HCT116 (cell line): ENCODE data around the gene GNMT. TPM values are rescaled to one million over a fixed set of nuclear protein-coding genes. Genes with fewer than 3 reads are reported as not detected.

ENCODE experiments used
- ATAC-seq: fragments of 200-7000 bp; cut with Tn5 transposase; 2 replicates; pipeline ENCODE4 v1.9.1; 2020; ENCODE audit warnings: mild to moderate bottlenecking, moderate library complexity
- BruUV-seq: library from RNA; stranded (reverse); fragments of 400-500 nt; replicated peaks from 2 replicates; lab custom pipeline; 2021; lab: Mats Ljungman, UMichigan
- CTCF ChIA-PET: fragments of 300-600 bp; sonication (Branson Sonifier 250); formaldehyde crosslinking; loops from one replicate; lab custom pipeline; 2021; ENCODE audit warnings: antibody characterized with exemption; lab: Charles Lee
- POLR2A ChIA-PET: fragments of 300-600, 350-600 bp; sonication (Branson Sonifier 250); formaldehyde crosslinking; loops from one replicate; lab custom pipeline; 2021; ENCODE audit warnings: antibody characterized with exemption; lab: Charles Lee
- RAD21 ChIA-PET, 2 experiments: fragments of 300-600 bp; sonication (Branson Sonifier 250); formaldehyde crosslinking; loops; one replicate each; lab custom pipeline; 2023; ENCODE audit warnings: low total read pairs in 2 of 2; ENCODE audit not compliant: uncharacterized antibody in 2 of 2, unreplicated experiment in 2 of 2, low non-redundant PET in 1 of 2; lab: Charles Lee
- DNase-seq: peaks from one replicate; pipeline ENCODE4 v3.0.0-alpha.2; 2010; ENCODE audit warnings: low read depth, low spot score
- H2AFZ ChIP-seq: fragments of 200-600 bp; shearing (Covaris generic), sonication (generic); 2 replicates; pipeline ENCODE4 v1.6.1; 2017; ENCODE audit warnings: low read depth, mixed run types, mixed read lengths, antibody characterized with exemption, low read length; ENCODE audit not compliant: poor library complexity, severe bottlenecking
- H3K27ac ChIP-seq: 2 replicates; pipeline ENCODE4 v1.5.1; 2012; ENCODE audit warnings: low read depth, low read length
- H3K27me3 ChIP-seq: fragments of 200-600 bp; sonication (generic); 2 replicates; pipeline ENCODE4 v1.6.1; 2016; ENCODE audit warnings: mixed run types, low read length, mixed read lengths; ENCODE audit not compliant: insufficient read depth
- H3K36me3 ChIP-seq, 2 experiments: fragments of 200-500 bp in 1 of 2; fragments of 200-600 bp in 1 of 2; sonication (Bioruptor generic) in 1 of 2; sonication (generic) in 1 of 2; 2 replicates each; pipeline versions ENCODE4 v1.5.1 to v1.6.1; 2014 to 2016; ENCODE audit warnings: low read length in 2 of 2, inconsistent platforms in 1 of 2, mixed read lengths in 1 of 2, mixed run types in 1 of 2; ENCODE audit not compliant: insufficient read depth in 2 of 2, control insufficient read depth in 1 of 2
- H3K4me1 ChIP-seq, 2 experiments: fragments of 200-600 bp in 1 of 2; sonication (generic) in 1 of 2; 2 replicates each; pipeline versions ENCODE4 v1.5.1 to v1.6.1; 2012 to 2017; ENCODE audit warnings: low read length in 2 of 2, inconsistent platforms in 1 of 2, mild to moderate bottlenecking in 1 of 2, mixed read lengths in 1 of 2, mixed run types in 1 of 2, moderate library complexity in 1 of 2; ENCODE audit not compliant: insufficient read depth in 2 of 2, control insufficient read depth in 1 of 2
- H3K4me2 ChIP-seq: fragments of 200-600 bp; sonication (generic); 2 replicates; pipeline ENCODE4 v1.6.1; 2017; ENCODE audit warnings: mixed run types, low read length, mixed read lengths
- H3K4me3 ChIP-seq, 2 experiments: fragments of 200-600 bp in 1 of 2; sonication (generic) in 1 of 2; replicated peaks in 1 of 2; 2 replicates each; pipeline ENCODE4 v1.5.1; 2011 to 2016; ENCODE audit warnings: low read length in 2 of 2, control low read depth in 1 of 2, low read depth in 1 of 2, mild to moderate bottlenecking in 1 of 2, mixed read lengths in 1 of 2, mixed run types in 1 of 2
- H3K79me2 ChIP-seq: fragments of 200-600 bp; sonication (generic); 2 replicates; pipeline ENCODE4 v1.6.1; 2017; ENCODE audit warnings: mild to moderate bottlenecking, mixed run types, low read length, moderate library complexity, mixed read lengths; ENCODE audit not compliant: insufficient read depth
- H3K9ac ChIP-seq: fragments of 200-600 bp; sonication (generic); 2 replicates; pipeline ENCODE4 v1.6.1; 2016; ENCODE audit warnings: low read length, mixed read lengths
- H3K9me2 ChIP-seq: fragments of 200-600 bp; sonication (generic), shearing (Covaris generic); 2 replicates; pipeline ENCODE4 v1.6.1; 2017; ENCODE audit warnings: mixed run types, mild to moderate bottlenecking, moderate library complexity; ENCODE audit not compliant: insufficient read depth
- H3K9me3 ChIP-seq, 2 experiments: fragments of 200-500 bp in 1 of 2; fragments of 200-600 bp in 1 of 2; sonication (Bioruptor generic) in 1 of 2; sonication (generic) in 1 of 2; 2 replicates each; pipeline ENCODE4 v1.6.1; 2014 to 2017; ENCODE audit warnings: low read length in 2 of 2, mixed read lengths in 2 of 2, inconsistent platforms in 1 of 2, low read depth in 1 of 2, mild to moderate bottlenecking in 1 of 2, mixed run types in 1 of 2, moderate library complexity in 1 of 2; ENCODE audit not compliant: control insufficient read depth in 1 of 2, insufficient read depth in 1 of 2
- H4K20me1 ChIP-seq: fragments of 200-600 bp; sonication (generic), shearing (Covaris generic); 2 replicates; pipeline ENCODE4 v1.6.1; 2017; ENCODE audit warnings: mixed run types, mild to moderate bottlenecking, moderate library complexity; ENCODE audit not compliant: insufficient read depth
- CBX3 ChIP-seq: IDR thresholded peaks from 2 replicates; pipeline ENCODE4 v1.6.1; 2012; ENCODE audit warnings: low read depth
- CEBPB ChIP-seq: IDR thresholded peaks from 2 replicates; pipeline ENCODE4 v1.6.1; 2012; ENCODE audit warnings: low read depth
- EGR1 ChIP-seq: IDR thresholded peaks from 2 replicates; pipeline ENCODE4 v1.6.1; 2012; ENCODE audit warnings: low read depth
- EZH2 ChIP-seq: fragments of 200-600 bp; sonication (generic); IDR thresholded peaks from 2 replicates; pipeline ENCODE4 v1.6.1; 2017; ENCODE audit warnings: antibody characterized with exemption, mixed run types
- EZH2phosphoT487 ChIP-seq: fragments of 200-600 bp; IDR thresholded peaks from 2 replicates; pipeline ENCODE4 v1.6.1; 2018; ENCODE audit warnings: antibody characterized with exemption, borderline replicate concordance
- FOSL1 ChIP-seq: IDR thresholded peaks from 2 replicates; pipeline ENCODE4 v1.6.1; 2012; ENCODE audit warnings: low read depth
- POLR2A ChIP-seq: IDR thresholded peaks from 2 replicates; pipeline ENCODE4 v1.7.0; 2011; ENCODE audit warnings: borderline replicate concordance; ENCODE audit not compliant: insufficient read depth, insufficient read length; ENCODE audit errors: extremely low read depth
- POLR2AphosphoS5 ChIP-seq: IDR thresholded peaks from 2 replicates; pipeline ENCODE4 v1.6.1; 2011; ENCODE audit warnings: mild to moderate bottlenecking, low read depth, low read length, moderate library complexity
- RAD21 ChIP-seq: IDR thresholded peaks from 2 replicates; pipeline ENCODE4 v1.6.1; 2012; ENCODE audit warnings: low read depth, mild to moderate bottlenecking
- SIN3A ChIP-seq: IDR thresholded peaks from 2 replicates; pipeline ENCODE4 v1.6.1; 2012; ENCODE audit warnings: low read depth
- SP1 ChIP-seq: IDR thresholded peaks from 2 replicates; pipeline ENCODE4 v1.6.1; 2012; ENCODE audit warnings: low read depth
- SRF ChIP-seq: IDR thresholded peaks from 2 replicates; pipeline ENCODE4 v1.6.1; 2012; ENCODE audit warnings: low read depth
- YY1 ChIP-seq: IDR thresholded peaks from 2 replicates; pipeline ENCODE4 v1.6.1; 2011; ENCODE audit warnings: low read length, low read depth, moderate library complexity, mild to moderate bottlenecking; ENCODE audit not compliant: insufficient replicate concordance; ENCODE audit errors: extremely low read depth
- ZFX ChIP-seq: fragments of 450-650 bp; IDR thresholded peaks from 2 replicates; pipeline ENCODE4 v1.6.1; 2017
- ZNF274 ChIP-seq: fragments of 200-500 bp; sonication (Bioruptor generic); IDR thresholded peaks from 2 replicates; pipeline ENCODE4 v1.6.1; 2014; ENCODE audit warnings: mild to moderate bottlenecking, low read depth, low read length, inconsistent platforms
- intact Hi-C: fragments of 100-400 bp; cut with micrococcal nuclease; formaldehyde crosslinking; loops from 2 replicates; pipeline ENCODE4 v1.10.0; 2022
- total RNA-seq: library from RNA; stranded (reverse); gene quantifications from one replicate; pipeline ENCODE4 v1.2.1, GENCODE V29; 2021; ENCODE audit not compliant: unreplicated experiment
- TF ChIP-seq, protein P1 (sequence below): IDR thresholded peaks from 2 replicates; pipeline ENCODE4 v1.6.1; 2012; ENCODE audit warnings: low read depth
- TF ChIP-seq, protein P2 (sequence below): IDR thresholded peaks from 2 replicates; pipeline ENCODE4 v1.6.1; 2011; ENCODE audit warnings: mild to moderate bottlenecking, low read length, moderate library complexity; ENCODE audit not compliant: insufficient replicate concordance; ENCODE audit errors: extremely low read depth
- TF ChIP-seq, protein P3 (sequence below), 3 experiments: fragments of 200-600 bp in 1 of 3; sonication (generic) in 1 of 3; IDR thresholded peaks in 2 of 3; conservative IDR thresholded peaks in 1 of 3; 2 replicates each; pipeline ENCODE4 v1.5.1; 2012 to 2017; ENCODE audit warnings: low read depth in 2 of 3, low read length in 2 of 3, antibody characterized with exemption in 1 of 3, borderline replicate concordance in 1 of 3, control low read depth in 1 of 3, mild to moderate bottlenecking in 1 of 3, mixed read lengths in 1 of 3, mixed run types in 1 of 3, moderate library complexity in 1 of 3; ENCODE audit not compliant: insufficient read depth in 1 of 3
- TF ChIP-seq, protein P4 (sequence below): IDR thresholded peaks from 2 replicates; pipeline ENCODE4 v1.6.1; 2012

Gene GNMT
- total RNA-seq, 1 experiment from 2014 or later, result 0.57 TPM

- BruUV-seq, result no TSS peak
- POLR2A ChIA-PET, result no interaction called here
- H3K27ac ChIP-seq, result no peak overlapping the region
- H3K9ac ChIP-seq, result no peak overlapping the region
- RAD21 ChIA-PET, result no interaction called here
- no peaks in the 10 kb centered on the region for H4K20me1 ChIP-seq
- intact Hi-C loops, result no loop called here
- no peaks in the 10 kb centered on the region for H3K9me3 ChIP-seq
- H3K4me3 ChIP-seq, result no peak overlapping the region
- H3K79me2 ChIP-seq, result peaks cover 33% of the 10 kb centered on the region
- H3K36me3 ChIP-seq, result peaks cover 5 to 13% of the 10 kb centered on the region in 2 experiments; a peak in 3 of 4 replicates
- DNase-seq, result no peak
- no peak for TF ChIP-seq CBX3
- TF ChIP-seq SP1, result no peak
- no peak for TF ChIP-seq SIN3A
- TF ChIP-seq, protein P1, sequence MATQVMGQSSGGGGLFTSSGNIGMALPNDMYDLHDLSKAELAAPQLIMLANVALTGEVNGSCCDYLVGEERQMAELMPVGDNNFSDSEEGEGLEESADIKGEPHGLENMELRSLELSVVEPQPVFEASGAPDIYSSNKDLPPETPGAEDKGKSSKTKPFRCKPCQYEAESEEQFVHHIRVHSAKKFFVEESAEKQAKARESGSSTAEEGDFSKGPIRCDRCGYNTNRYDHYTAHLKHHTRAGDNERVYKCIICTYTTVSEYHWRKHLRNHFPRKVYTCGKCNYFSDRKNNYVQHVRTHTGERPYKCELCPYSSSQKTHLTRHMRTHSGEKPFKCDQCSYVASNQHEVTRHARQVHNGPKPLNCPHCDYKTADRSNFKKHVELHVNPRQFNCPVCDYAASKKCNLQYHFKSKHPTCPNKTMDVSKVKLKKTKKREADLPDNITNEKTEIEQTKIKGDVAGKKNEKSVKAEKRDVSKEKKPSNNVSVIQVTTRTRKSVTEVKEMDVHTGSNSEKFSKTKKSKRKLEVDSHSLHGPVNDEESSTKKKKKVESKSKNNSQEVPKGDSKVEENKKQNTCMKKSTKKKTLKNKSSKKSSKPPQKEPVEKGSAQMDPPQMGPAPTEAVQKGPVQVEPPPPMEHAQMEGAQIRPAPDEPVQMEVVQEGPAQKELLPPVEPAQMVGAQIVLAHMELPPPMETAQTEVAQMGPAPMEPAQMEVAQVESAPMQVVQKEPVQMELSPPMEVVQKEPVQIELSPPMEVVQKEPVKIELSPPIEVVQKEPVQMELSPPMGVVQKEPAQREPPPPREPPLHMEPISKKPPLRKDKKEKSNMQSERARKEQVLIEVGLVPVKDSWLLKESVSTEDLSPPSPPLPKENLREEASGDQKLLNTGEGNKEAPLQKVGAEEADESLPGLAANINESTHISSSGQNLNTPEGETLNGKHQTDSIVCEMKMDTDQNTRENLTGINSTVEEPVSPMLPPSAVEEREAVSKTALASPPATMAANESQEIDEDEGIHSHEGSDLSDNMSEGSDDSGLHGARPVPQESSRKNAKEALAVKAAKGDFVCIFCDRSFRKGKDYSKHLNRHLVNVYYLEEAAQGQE, result no peak
- TF ChIP-seq EZH2, result no peak
- TF ChIP-seq SRF, result no peak
- TF ChIP-seq, protein P2, sequence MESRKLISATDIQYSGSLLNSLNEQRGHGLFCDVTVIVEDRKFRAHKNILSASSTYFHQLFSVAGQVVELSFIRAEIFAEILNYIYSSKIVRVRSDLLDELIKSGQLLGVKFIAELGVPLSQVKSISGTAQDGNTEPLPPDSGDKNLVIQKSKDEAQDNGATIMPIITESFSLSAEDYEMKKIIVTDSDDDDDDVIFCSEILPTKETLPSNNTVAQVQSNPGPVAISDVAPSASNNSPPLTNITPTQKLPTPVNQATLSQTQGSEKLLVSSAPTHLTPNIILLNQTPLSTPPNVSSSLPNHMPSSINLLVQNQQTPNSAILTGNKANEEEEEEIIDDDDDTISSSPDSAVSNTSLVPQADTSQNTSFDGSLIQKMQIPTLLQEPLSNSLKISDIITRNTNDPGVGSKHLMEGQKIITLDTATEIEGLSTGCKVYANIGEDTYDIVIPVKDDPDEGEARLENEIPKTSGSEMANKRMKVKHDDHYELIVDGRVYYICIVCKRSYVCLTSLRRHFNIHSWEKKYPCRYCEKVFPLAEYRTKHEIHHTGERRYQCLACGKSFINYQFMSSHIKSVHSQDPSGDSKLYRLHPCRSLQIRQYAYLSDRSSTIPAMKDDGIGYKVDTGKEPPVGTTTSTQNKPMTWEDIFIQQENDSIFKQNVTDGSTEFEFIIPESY, result no peak
- no peak for TF ChIP-seq EZH2phosphoT487
- TF ChIP-seq, protein P3, sequence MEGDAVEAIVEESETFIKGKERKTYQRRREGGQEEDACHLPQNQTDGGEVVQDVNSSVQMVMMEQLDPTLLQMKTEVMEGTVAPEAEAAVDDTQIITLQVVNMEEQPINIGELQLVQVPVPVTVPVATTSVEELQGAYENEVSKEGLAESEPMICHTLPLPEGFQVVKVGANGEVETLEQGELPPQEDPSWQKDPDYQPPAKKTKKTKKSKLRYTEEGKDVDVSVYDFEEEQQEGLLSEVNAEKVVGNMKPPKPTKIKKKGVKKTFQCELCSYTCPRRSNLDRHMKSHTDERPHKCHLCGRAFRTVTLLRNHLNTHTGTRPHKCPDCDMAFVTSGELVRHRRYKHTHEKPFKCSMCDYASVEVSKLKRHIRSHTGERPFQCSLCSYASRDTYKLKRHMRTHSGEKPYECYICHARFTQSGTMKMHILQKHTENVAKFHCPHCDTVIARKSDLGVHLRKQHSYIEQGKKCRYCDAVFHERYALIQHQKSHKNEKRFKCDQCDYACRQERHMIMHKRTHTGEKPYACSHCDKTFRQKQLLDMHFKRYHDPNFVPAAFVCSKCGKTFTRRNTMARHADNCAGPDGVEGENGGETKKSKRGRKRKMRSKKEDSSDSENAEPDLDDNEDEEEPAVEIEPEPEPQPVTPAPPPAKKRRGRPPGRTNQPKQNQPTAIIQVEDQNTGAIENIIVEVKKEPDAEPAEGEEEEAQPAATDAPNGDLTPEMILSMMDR (IDR thresholded peaks at IDR 0.05 in 2 of 3, conservative IDR thresholded peaks at IDR 0.05 in 1 of 3; ENCODE audit: borderline replicate concordance in 1 of 3, insufficient read depth in 1 of 3, low read depth in 2 of 3, low read length in 2 of 3), result no peak
- TF ChIP-seq EGR1, result no peak
- TF ChIP-seq POLR2A, result no peak
- no peak for TF ChIP-seq POLR2AphosphoS5
- no peak for TF ChIP-seq CEBPB
- TF ChIP-seq YY1, result no peak
- TF ChIP-seq RAD21, result no peak
- TF ChIP-seq, protein P4, sequence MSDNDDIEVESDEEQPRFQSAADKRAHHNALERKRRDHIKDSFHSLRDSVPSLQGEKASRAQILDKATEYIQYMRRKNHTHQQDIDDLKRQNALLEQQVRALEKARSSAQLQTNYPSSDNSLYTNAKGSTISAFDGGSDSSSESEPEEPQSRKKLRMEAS, result no peak
- TF ChIP-seq ZFX, result no peak
- no peak for TF ChIP-seq ZNF274
- TF ChIP-seq FOSL1, result no peak
- no peak for ATAC-seq
- H3K27me3 ChIP-seq, result no peaks in the 10 kb centered on the region
- CTCF ChIA-PET, result no interaction called here
- H2AFZ ChIP-seq, result no peak overlapping the region
- no peaks in the 10 kb centered on the region for H3K9me2 ChIP-seq
- H3K4me1 ChIP-seq, result peaks cover 6 to 12% of the 10 kb centered on the region in 2 experiments; a peak in 3 of 4 replicates
- no peak overlapping the region for H3K4me2 ChIP-seq
Observed at GRCh38 chr6:42989923-42990322, 29.4 kb downstream of the GNMT start.
